ENCODE measurements around the gene FAM181B. TPM values are rescaled to one million over a fixed set of nuclear protein-coding genes. Genes with fewer than 3 reads are reported as not detected.
"Not testable (repeated sequence)": the region's sequence is repeated elsewhere in the genome, so short reads cannot be mapped to it uniquely, and the experiment has no call there.

Gene FAM181B
- total and polyA plus RNA-seq, 11 donors, result 0.06 to 0.35 (median 0.10) TPM; not detected in 3

GRCh38 chr11:82703226-82703625 is 30.4 kb downstream of the FAM181B start:
- Histone ChIP-seq H3K4me3 (no peak overlapping the region), H3K27me3 (peaks cover 0 to 16% (median 0%) of the 10 kb centered on the region in 9 donors), H3K4me1 (no peaks in the 10 kb centered on the region), H3K36me3 (no peaks in the 10 kb centered on the region), H3K27ac (no peak overlapping the region), H3K9me3 (no peaks in the 10 kb centered on the region)
- ATAC-seq (no peak), DNase-seq (no peak)
- WGBS, 4 donors, result 86 to 93% (median 90%) methylated on average over 2 of the region's 2 CpGs
- TF ChIP-seq, protein P1, sequence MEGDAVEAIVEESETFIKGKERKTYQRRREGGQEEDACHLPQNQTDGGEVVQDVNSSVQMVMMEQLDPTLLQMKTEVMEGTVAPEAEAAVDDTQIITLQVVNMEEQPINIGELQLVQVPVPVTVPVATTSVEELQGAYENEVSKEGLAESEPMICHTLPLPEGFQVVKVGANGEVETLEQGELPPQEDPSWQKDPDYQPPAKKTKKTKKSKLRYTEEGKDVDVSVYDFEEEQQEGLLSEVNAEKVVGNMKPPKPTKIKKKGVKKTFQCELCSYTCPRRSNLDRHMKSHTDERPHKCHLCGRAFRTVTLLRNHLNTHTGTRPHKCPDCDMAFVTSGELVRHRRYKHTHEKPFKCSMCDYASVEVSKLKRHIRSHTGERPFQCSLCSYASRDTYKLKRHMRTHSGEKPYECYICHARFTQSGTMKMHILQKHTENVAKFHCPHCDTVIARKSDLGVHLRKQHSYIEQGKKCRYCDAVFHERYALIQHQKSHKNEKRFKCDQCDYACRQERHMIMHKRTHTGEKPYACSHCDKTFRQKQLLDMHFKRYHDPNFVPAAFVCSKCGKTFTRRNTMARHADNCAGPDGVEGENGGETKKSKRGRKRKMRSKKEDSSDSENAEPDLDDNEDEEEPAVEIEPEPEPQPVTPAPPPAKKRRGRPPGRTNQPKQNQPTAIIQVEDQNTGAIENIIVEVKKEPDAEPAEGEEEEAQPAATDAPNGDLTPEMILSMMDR (IDR thresholded peaks at IDR 0.05), result no peak
- TF ChIP-seq POLR2A (IDR thresholded peaks at IDR 0.05), result no peak
- intact Hi-C loops (cut with DNase I), result loop anchor here in 2 of 10 donors (5.0 to 10.0 kb wide), 2 partner anchors 49 to 1058 kb away; no protein-coding TSS in a partner anchor

GRCh38 chr11:82701847-82702520 is 31.7 kb downstream of the FAM181B start:
- Histone ChIP-seq H3K27me3 (peaks cover 0 to 16% (median 0%) of the 10 kb centered on the region in 9 donors), H3K4me1 (no peaks in the 10 kb centered on the region), H3K4me3 (no peak overlapping the region), H3K27ac (no peak overlapping the region), H3K36me3 (no peaks in the 10 kb centered on the region), H3K9me3 (no peaks in the 10 kb centered on the region)
- TF ChIP-seq, protein P1 (IDR thresholded peaks at IDR 0.05), result peak; percentile 13 to 66 (median 46)
- TF ChIP-seq POLR2A (IDR thresholded peaks at IDR 0.05), result no peak
- ATAC-seq (no peak), DNase-seq (no peak)
- intact Hi-C loops (cut with DNase I), result loop anchor here in 2 of 10 donors (5.0 to 10.0 kb wide), 2 partner anchors 50 to 1057 kb away; no protein-coding TSS in a partner anchor
- WGBS, 4 donors, result 45 to 50% (median 48%) methylated on average over 7 of the region's 7 CpGs

GRCh38 chr11:82698576-82699352 is 34.9 kb downstream of the FAM181B start:
- 54 to 70% (median 65%) methylated on average over 6 of the region's 6 CpGs for WGBS, 4 donors
- DNase-seq (no peak), ATAC-seq (no peak)
- H3K36me3 ChIP-seq, result no peaks in the 10 kb centered on the region
- H3K27ac ChIP-seq, result no peak overlapping the region
- H3K9me3 ChIP-seq, result no peaks in the 10 kb centered on the region
- intact Hi-C loops (cut with DNase I), result loop anchor here in 3 of 10 donors (5.0 to 10.0 kb wide), 2 partner anchors 1054 to 1056 kb away; no protein-coding TSS in a partner anchor
- peaks cover 0 to 15% (median 0%) of the 10 kb centered on the region in 9 donors for H3K27me3 ChIP-seq
- no peak overlapping the region for H3K4me3 ChIP-seq
- no peaks in the 10 kb centered on the region for H3K4me1 ChIP-seq
- no peak for TF ChIP-seq POLR2A (IDR thresholded peaks at IDR 0.05)
- TF ChIP-seq, protein P1 (IDR thresholded peaks at IDR 0.05), result no peak

DNA sequence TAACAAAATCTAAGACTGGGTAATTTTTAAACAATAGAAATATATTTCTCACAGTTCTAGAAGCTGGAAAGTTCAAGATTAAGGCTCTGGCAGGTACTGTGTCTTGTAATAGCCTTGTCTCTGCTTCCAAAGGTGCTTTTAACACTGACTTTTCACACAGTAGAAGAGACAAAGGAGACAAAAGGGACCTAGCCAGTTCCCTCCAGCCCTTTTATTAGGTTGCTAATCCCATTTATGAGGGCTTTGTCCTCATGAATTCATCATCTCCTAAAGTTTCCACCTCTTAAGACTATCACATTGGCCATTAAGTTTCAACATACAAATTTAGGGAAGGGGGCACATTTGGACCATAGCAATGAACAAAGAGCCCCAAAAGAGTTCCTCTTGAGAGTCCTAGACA is 40.7 kb downstream of the FAM181B start:
- TF ChIP-seq, protein P1 (IDR thresholded peaks at IDR 0.05), result no peak
- no peak for TF ChIP-seq POLR2A (IDR thresholded peaks at IDR 0.05)
- intact Hi-C loops (cut with DNase I), result loop anchor here in 2 of 10 donors (10.0 kb wide), 1 partner anchor 1048 kb away; no protein-coding TSS in a partner anchor
- no peak for DNase-seq

DNA sequence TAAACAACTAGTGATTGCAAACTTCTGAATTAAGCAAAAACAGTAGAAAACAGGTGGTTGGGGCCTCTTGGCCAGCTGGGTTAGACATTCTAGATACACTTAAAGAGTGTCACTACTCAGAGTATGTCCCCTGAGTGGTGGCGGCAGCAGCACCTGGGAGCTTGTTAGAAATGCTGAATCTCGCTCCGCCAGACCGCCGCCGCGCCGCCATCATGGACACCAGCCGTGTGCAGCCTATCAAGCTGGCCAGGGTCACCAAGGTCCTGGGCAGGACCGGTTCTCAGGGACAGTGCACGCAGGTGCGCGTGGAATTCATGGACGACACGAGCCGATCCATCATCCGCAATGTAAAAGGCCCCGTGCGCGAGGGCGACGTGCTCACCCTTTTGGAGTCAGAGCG is 44.3 kb downstream of the FAM181B start:
- WGBS, 4 donors, result 93 to 97% (median 96%) methylated on average over 16 to 23 of the region's 23 CpGs
- not testable (repeated sequence) for H3K4me1 ChIP-seq, H3K36me3 ChIP-seq, H3K27me3 ChIP-seq, H3K9me3 ChIP-seq, ATAC-seq, H3K27ac ChIP-seq
- DNase-seq, result peak in 1 of 5 donors; percentile 52
- intact Hi-C loops (cut with DNase I), result loop anchor here in 3 of 10 donors (10.0 kb wide), 3 partner anchors 555 to 1135 kb away; no protein-coding TSS in a partner anchor
- peak overlapping the region in 4 of 12 donors; percentile 18 to 31 (median 24) for H3K4me3 ChIP-seq

More for the DNA sequence above, 40.7 kb downstream of the FAM181B start:
- Histone ChIP-seq H3K27me3 (peaks cover 0 to 6% (median 0%) of the 10 kb centered on the region in 9 donors), H3K4me3 (no peak overlapping the region), H3K9me3 (no peaks in the 10 kb centered on the region), H3K4me1 (no peaks in the 10 kb centered on the region), H3K36me3 (no peaks in the 10 kb centered on the region), H3K27ac (no peak overlapping the region)
- no peak for ATAC-seq

Measured in heart left ventricle (tissue), 16 donors.